ENCODE results near the gene TMEM266.

TMEM266 gene

DNA sequence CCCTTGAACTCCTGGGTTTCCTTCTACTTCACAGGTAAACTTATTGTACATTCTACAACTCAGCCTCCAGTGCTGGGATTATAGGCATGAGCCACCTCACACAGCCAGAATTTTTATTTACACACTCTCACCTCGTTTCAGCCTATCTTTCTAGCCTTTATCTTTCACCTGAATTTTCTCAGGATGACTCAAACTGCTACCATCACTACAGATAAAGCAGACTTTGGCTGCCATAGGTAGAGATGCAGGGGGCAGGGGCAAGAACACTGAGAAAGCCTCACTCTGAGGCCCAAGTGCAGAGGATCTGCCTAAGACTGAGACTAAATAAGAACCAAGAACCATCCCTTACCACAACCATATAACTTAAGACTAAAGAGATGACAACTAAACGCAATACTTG lies 192.5 kb downstream of the TMEM266 start:
- Mint-ChIP-seq H3K27me3 (ENCODE audit: low read depth) (no peaks in the 10 kb centered on the region), H3K4me3 (no peak overlapping the region), H3K27ac (no peak overlapping the region), H3K9me3 (no peaks in the 10 kb centered on the region), H3K36me3 (ENCODE audit: low read depth) (peaks cover 2% of the 10 kb centered on the region), H3K4me1 (ENCODE audit: low read depth) (peaks cover 5% of the 10 kb centered on the region)

DNA sequence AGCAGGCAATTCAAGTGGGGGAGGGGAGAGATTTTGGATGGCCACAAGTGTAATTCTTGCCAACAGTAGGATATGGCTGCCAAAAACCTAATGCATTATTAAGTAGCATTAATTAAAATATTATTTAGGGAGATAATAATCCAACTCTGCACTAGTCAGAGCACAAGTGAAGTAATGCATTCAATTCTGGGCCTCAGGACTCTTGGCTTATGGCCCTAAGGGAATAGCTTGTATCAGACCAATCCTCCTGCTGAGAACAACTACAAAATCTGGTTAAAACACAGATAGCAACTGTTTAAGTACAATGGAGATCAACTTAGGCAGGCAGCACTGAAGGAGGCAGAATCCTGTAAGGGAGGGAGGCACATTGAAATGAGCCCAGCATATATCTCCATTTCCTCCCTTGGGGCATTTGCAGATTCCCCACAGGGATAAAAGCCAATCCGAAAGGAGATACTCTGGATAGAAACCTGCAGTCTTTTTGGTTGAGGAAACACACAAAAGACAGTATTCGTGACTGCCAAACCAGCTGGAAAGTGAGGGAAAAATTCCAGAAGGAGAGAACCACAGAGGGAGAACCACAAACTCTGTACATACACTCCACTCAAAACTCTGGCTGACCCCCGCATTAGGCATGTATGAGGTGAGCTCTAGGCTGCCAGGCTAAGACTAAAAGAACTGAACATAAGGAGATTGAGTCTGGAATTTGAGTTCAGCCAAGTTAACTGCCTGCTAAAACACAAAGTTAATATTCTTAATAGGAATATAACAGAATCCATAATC lies 194.1 kb downstream of the TMEM266 start:
- no peak overlapping the region for H3K4me3 Mint-ChIP-seq
- no peaks in the 10 kb centered on the region for H3K9me3 Mint-ChIP-seq
- no peaks in the 10 kb centered on the region for H3K27me3 Mint-ChIP-seq (ENCODE audit: low read depth)
- H3K36me3 Mint-ChIP-seq (ENCODE audit: low read depth), result peaks cover 3% of the 10 kb centered on the region
- no peak overlapping the region for H3K27ac Mint-ChIP-seq
- H3K4me1 Mint-ChIP-seq (ENCODE audit: low read depth), result peaks cover 5% of the 10 kb centered on the region
